Kasumi-1 (cell line): ENCODE measurements around the gene CDC42SE1.

Experiments used
- DNase-seq, 2 experiments: peaks; one replicate each; lab custom pipeline; 2025; lab: John Stamatoyannopoulos, UW

Gene CDC42SE1

GRCh38 chr1:151051356-151052009 lies 7.9 kb downstream of the CDC42SE1 start:
- no peak for DNase-seq

GRCh38 chr1:151050051-151050688 lies 9.3 kb downstream of the CDC42SE1 start:
- no peak for DNase-seq

GRCh38 chr1:151049458-151049857 lies 10.0 kb downstream of the CDC42SE1 start:
- DNase-seq = no peak

DNA sequence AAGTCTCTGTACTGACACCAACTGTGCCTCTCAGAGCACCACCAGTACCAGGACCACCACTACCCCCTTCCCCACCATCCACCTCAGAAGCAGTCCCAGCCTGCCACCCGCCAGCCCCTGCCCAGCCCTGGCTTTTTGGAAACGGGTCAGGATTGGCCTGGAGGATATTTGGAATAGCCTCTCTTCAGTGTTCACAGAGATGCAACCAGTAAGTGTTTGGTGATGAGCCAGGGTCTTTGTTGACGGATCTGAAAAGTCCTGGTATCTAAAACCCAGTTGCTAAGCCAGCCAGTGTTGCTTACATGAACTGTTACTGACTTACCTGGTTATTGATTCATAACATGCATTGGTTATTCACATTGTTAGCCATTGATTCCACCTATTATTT lies 10.8 kb downstream of the CDC42SE1 start:
- DNase-seq = no peak

- peak; percentile 74 to 79 for DNase-seq
These were observed 11.3 kb downstream of the CDC42SE1 start for GRCh38 chr1:151047925-151048644.

DNA sequence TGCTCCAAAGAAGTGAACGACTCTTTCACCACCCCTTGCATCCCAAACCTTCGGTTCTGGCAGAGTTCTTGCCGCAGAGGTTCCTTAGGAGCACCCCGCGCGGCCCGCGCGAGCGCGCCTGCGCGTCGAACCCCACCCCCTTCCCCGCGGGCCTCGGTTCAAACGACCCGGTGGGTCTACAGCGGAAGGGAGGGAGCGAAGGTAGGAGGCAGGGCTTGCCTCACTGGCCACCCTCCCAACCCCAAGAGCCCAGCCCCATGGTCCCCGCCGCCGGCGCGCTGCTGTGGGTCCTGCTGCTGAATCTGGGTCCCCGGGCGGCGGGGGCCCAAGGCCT lies 11.9 kb downstream of the CDC42SE1 start, which contains the start of gene C1orf56:
C1orf56 (plus strand) TSS at position 161 of the 334 bp plus-strand sequence; CDS start at position 258, 97 bp downstream.
- peak in 1 of 2 experiments; percentile 51 for DNase-seq

GRCh38 chr1:151043163-151043562 lies 16.3 kb downstream of the CDC42SE1 start:
- DNase-seq = no peak

DNA sequence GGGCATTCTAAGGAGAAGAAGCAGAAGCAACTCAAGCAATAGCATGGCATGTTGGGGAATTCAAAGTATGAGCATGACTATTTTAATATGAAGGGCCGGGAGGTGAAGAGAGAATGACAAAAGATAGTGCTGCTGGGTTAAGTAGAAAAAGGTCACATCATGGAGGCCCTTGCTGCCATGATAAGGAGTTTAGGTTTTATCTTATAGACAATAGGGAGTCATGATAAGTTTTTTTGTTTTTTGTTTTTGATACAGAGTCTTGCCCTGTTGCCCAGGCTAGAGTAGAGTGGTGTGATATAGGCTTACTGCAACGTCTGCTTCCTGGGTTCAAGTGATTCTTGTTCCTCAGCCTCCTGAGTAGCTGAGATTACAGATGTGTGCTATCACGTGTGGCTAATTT lies 19.9 kb downstream of the CDC42SE1 start:
- DNase-seq = no peak

- no peak for DNase-seq
These were observed 22.4 kb downstream of the CDC42SE1 start for GRCh38 chr1:151037032-151037431.

DNA sequence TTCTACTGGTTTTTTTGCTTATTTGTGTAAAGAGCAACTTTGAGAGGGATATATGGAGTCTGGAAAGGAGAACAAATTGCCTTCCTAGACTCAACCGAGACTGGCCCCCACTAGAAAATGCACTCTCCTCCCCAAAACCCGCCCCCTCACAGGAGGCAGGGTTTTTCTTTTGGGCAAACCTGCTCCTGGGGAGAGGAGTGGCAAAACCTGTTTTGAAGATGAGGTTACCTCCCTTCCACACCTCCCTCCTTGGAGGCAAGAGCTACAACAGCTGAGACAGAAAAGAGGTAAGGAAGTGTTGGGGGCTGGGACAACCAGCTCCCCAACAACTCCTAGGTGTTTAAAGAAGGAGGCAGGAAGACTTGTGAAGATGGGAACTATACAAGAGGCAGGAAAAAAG lies 23.1 kb downstream of the CDC42SE1 start, which contains the start of gene BNIPL:
BNIPL (plus strand) TSS at position 231 of the 400 bp plus-strand sequence; CDS start at position 371, 140 bp downstream.
- no peak for DNase-seq

GRCh38 chr1:151035167-151035566 lies 24.3 kb downstream of the CDC42SE1 start:
- DNase-seq = no peak

GRCh38 chr1:151032164-151032563 lies 27.3 kb downstream of the CDC42SE1 start:
- DNase-seq = no peak

- no peak for DNase-seq
These were observed 33.0 kb downstream of the CDC42SE1 start for GRCh38 chr1:151026460-151026859.

- peak; percentile 75 to 77 for DNase-seq
These were observed 34.8 kb downstream of the CDC42SE1 start for GRCh38 chr1:151024540-151025146.

- no peak for DNase-seq
These were observed 45.9 kb downstream of the CDC42SE1 start for GRCh38 chr1:151013518-151013917.

DNA sequence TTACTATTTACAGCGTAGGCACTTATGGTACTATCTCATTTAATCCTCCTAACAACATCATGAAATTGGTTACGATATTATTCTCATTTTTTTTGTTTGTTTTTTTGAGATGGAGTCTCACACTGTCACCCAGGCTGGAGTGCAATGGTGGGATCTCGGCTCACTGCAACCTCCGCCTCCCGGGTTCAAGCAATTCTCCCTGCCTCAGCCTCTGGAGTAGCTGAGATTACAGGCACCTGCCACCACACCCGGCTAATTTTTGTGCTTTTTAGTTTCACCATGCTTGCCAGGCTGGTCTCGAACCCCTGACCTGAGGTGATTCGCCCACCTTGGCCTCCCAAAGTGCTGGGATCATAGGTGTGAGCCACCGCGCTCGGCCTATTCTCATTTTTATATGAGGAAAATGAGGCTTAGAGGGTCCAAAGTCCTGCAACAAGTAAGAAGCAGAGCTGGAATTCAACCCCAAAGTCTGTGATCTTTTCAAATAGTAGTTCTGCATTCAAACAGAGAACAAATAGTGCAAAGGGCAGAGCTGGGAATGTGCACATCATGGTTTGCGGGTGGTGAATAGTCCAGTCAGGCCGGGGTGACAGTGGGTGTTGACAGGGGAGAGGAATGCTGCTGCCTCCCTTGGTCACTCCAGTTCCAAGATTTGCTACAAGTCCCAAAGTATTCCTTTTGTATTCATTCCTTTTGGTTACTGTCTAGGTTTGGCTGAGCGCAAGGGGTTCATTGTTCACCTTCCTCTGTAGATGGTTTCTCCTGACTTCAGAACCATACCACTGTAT lies 46.5 kb downstream of the CDC42SE1 start:
- DNase-seq = no peak

DNA sequence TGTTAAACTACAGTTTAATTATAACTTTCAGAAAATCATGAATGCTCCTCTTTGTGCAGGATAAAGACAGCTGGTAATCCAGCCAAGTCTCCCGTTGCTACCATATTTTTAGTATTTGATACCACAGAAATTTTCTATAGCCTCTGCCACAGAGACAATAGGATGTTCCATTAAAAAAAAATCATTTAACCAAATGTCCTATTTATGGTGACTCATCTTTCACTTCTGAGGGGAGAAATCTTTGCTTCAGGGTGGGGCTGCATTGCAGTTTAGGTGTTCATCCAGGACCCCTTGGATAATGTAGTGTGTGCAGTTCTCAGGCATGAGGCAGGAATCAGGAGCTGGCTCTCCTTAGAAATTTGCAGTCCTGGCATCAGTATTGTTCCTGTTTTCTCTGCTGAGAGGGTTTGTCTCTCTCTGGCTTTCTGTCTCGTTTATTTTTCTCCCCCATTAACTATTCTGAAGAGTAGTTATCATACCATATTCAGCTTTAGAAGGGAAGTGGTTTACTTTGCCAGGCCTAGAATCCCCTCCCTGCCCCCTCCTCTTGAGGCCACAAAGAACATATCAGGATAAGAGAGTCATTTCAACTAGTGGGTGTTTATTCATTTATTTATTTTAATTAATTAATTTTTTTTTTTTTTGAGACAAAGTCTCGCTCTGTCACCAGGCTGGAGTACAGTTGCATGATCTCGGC lies 48.1 kb downstream of the CDC42SE1 start:
- DNase-seq = peak; percentile 36 to 43

- no peak for DNase-seq
These were observed 49.1 kb downstream of the CDC42SE1 start for GRCh38 chr1:151010346-151010726.

- no peak for DNase-seq
These were observed 49.6 kb downstream of the CDC42SE1 start for GRCh38 chr1:151009674-151010345.

DNA sequence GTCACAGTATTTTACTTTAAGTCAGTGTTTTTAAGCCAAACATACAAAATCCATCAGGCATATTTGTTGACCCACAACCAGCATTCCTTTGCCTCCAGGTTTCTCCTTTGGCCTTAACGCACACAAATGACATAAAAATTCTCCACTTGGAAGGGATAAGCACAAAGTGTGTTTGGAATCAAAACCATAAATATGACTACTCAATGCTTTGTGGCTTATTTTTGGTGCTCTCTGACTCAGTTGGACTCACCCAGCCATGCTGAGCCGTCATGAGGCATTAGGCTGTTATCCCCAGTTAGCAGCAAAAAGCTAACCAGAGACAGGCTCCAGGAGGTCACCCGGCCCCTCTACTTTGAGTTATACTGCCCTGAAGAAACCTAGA lies 50.2 kb downstream of the CDC42SE1 start:
- no peak for DNase-seq
